Erythroblast (primary cell): ENCODE measurements around the gene SH2D7.

Source experiments
- DNase-seq, 2 experiments: peaks; one replicate each; lab custom pipeline; 2025; lab: John Stamatoyannopoulos, UW
- GATA1 ChIP-seq: IDR thresholded peaks from 2 replicates; pipeline ENCODE4 v1.6.1; 2011; ENCODE audit warnings: low read depth, mild to moderate bottlenecking, control low read depth, low read length, moderate library complexity
- POLR2A ChIP-seq: IDR thresholded peaks from 2 replicates; pipeline ENCODE4 v1.6.1; 2011; ENCODE audit warnings: mild to moderate bottlenecking, low read length

Gene SH2D7

GRCh38 chr15:78092261-78093041 lies at the start of gene SH2D7:
TSS of gene SH2D7 (plus strand) at chr15:78092561. CDS start at chr15:78092585, 24 bp downstream.
- TF ChIP-seq POLR2A = no peak
- no peak for TF ChIP-seq GATA1
- no peak for DNase-seq

- DNase-seq = no peak
- TF ChIP-seq POLR2A (no peak), GATA1 (no peak)
Observed at GRCh38 chr15:78044407-78045155, 47.8 kb upstream of the SH2D7 start.

- no peak for TF ChIP-seq POLR2A
- TF ChIP-seq GATA1 = no peak
Observed at GRCh38 chr15:78045189-78045588, 47.2 kb upstream of the SH2D7 start.

GRCh38 chr15:78046796-78047341 lies 45.5 kb upstream of the SH2D7 start:
- no peak for DNase-seq
- TF ChIP-seq GATA1 (no peak), POLR2A (no peak)

More at GRCh38 chr15:78045189-78045588, 47.2 kb upstream of the SH2D7 start:
- DNase-seq = no peak

- TF ChIP-seq POLR2A (no peak), GATA1 (no peak)
- DNase-seq = no peak
Observed at GRCh38 chr15:78047761-78048627, 44.4 kb upstream of the SH2D7 start.

GRCh38 chr15:78048628-78048920 lies 43.8 kb upstream of the SH2D7 start:
- no peak for TF ChIP-seq GATA1
- TF ChIP-seq POLR2A = no peak

DNA sequence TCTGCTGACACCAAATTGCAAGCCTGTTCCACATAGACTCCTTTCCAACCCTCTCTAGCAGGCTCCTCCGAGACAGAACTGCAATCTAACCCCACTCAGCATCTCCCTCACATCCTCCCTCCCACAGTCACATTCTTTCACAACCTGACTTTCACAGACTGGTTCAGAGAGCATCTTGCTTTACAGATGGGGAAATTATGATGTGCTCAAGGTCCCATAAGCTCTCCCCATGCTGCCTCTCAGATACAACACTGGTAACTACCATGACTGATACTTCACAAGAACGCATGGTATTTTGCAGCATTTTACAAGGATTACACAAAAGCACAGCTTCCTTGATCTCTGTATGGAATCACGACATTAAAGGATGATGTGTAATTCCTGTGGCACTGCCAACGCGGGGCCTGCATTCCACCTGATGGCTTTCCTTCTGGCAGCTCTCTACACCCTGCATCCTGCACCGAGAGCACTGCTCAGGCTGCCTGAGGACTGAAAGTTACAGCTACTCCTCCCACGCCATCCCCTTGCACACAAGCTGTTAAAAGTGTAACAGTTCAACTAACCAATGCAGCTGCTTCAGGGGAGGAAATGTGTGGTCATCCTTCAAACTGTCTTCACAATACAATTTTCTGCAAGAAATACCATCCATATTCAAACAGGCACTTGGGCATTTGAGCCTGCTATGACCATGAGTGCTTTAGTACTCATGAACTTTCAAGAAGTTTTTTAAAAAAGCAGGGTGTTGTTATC lies 42.5 kb upstream of the SH2D7 start:
- DNase-seq = no peak
- no peak for TF ChIP-seq POLR2A
- no peak for TF ChIP-seq GATA1

More at GRCh38 chr15:78048628-78048920, 43.8 kb upstream of the SH2D7 start:
- no peak for DNase-seq

DNA sequence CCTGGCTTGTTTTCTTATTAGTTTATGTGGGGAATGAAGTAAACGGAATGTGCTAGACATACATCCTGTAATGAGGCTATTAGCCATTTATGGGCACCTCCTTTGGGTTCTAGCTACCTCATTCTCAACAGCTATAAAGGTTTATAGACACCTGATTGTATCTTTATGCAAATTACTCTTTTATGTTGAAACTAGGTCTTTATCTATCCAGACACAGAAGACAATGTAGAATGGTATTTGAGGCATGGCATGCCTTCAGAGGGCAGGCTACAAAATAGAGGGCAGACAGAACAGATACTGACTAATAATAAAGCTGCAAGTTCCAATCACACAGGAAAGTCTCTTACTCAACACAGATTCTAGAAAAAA lies 41.9 kb upstream of the SH2D7 start:
- no peak for DNase-seq
- TF ChIP-seq POLR2A (no peak), GATA1 (no peak)

- no peak for DNase-seq
- no peak for TF ChIP-seq GATA1
- TF ChIP-seq POLR2A = no peak
Observed at GRCh38 chr15:78050826-78051225, 41.5 kb upstream of the SH2D7 start.

DNA sequence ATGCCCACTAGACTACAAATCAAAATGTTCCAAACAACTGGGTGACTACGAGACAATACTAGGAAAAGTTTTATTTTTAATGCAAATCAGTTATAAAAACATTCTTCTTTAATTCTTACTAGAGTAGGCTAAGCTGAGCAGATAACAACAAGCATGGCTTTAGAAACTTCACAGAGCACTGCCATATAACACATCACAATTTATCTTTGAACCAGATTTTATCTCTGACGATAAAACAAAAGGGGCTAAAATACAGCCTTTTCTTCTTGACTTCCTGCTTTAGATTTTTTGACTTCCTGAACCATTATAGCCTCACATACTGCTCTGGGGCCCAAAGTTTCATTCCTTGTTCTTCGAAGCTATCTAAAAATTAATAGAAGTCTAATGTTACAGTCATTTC lies 40.8 kb upstream of the SH2D7 start:
- DNase-seq = no peak
- TF ChIP-seq GATA1 (no peak), POLR2A (no peak)

DNA sequence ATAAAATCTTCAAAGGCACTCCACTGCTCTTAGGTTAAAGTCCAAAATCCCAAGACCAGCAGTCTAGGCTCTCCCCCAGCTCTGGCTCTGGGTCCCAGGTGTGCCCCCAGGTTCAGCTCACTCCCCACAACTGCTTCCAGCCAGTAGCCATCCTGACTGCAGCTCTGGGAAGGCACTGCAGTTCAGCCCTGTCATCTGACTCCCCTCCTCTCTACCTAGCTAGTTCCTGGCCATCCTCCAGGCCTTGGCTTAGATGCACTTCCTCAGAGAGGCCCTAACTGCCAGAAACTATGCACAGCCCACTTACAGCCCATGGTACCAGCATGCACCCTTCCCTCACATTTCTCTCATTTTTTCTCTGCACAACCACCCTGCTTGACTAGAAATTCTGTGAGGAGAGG lies 40.4 kb upstream of the SH2D7 start:
- TF ChIP-seq GATA1 (no peak), POLR2A (no peak)
- no peak for DNase-seq

DNA sequence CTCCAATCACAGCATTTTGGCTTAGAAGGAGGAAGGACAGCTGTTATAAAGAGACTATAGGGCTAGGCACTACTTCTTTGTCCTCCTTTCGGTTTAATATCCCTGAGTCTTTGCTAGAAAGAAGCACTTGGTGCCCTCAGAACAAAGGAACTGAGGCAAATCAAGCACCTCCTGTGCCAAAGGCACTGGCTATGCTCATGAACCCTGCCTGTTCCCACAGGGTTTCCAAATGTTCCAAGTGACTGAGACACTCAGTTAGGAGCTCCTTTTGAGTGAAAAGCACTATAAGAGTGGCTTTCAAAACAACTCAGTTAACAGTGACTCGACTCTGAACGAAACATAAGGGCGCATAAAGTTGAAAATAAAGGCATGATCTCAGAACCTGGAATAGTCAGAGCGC lies 39.8 kb upstream of the SH2D7 start:
- no peak for TF ChIP-seq POLR2A
- TF ChIP-seq GATA1 = no peak
- no peak for DNase-seq

DNA sequence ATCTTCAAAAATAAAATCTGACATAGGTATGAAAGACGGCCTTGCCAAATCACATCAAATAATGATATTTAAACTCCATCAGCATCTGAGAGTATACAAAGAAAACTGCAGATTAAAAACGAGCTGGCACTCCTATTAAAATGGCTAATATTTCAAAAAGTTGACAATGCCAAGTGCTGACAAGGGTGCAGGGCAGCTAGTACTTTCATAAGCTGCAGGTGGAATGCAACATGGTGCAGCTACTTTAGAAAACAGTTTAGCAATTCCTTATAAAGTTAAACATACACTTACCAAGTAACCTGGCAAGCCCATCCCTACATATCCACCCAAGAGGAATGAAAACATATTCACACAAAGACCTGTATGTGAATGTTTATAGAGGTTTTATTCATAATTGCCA lies 37.8 kb upstream of the SH2D7 start:
- no peak for DNase-seq

More for the DNA sequence above, 37.8 kb upstream of the SH2D7 start:
- TF ChIP-seq GATA1 (no peak), POLR2A (no peak)
